GM19468 (cell line): ENCODE results near the gene POMP.
"Not testable (repeated sequence)": the region's sequence is repeated elsewhere in the genome, so short reads cannot be mapped to it uniquely, and the experiment has no call there.

Source experiments
- ATAC-seq: cut with Tn5 transposase; IDR thresholded peaks from one replicate; pipeline ENCODE4 v1.9.1; 2021; ENCODE audit warnings: mild to moderate bottlenecking, moderate library complexity, moderate number of reproducible peaks; ENCODE audit not compliant: unreplicated experiment; ENCODE audit errors: extremely low read depth

The POMP gene

DNA sequence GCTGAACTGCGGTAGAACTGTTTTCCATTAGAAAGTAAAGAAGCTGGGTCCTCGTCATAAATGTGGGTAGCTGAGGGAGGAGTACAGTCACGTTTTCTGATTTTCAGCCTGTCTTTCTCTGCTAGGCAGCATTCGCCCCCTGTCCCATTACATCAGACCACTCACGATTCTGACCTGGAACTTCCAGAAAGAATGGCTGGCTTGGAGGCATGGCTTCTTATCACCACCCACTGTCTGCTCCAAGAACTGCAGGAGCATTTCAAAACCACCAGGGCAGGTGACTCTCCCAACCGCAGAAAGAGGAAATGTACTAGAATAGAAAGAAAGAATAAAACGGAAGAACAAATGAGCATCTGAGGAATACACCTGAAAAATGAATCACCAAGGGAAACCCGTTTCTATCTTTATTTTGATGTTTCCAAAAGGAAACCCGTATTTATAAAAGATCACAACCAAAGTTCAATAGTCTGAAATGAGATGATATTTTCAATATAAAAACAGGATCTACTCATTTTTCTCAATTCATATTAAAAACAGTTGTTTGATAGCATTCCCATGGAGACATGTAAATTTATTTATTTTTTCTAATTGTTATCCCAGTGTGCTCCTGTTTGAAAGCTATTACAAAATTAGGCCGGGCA lies 22.1 kb upstream of the POMP start:
- no peak for ATAC-seq

DNA sequence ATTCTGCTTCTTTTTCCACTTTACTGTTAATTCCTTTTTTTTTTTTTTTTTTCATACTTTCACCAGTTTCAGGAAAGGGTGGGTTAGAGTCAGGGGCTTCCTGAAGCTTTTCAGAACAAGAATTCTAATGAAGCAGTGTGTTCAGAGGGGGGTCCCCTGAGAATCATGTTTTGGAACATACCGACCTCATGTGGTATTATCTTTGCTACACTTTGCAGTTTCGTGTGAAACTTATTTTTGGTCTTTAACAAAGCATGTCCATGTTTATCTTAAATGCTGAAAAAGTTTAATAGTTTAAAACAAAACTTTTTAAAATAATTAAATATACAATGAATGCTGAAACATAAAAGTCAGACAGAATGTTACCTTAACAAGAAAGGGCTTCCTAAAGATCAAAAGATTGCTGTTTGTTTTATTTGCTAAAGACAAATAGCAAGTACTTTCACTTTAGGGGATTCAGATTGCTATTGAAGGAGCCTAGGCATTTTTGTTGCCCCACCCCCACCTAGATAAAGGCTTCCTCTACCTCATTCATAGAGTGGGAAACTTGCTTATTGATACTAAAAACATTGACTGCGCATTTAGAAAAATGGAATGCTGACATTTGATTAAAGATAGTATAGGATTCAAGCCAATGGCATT lies 21.1 kb upstream of the POMP start:
- peak; percentile 33 for ATAC-seq

DNA sequence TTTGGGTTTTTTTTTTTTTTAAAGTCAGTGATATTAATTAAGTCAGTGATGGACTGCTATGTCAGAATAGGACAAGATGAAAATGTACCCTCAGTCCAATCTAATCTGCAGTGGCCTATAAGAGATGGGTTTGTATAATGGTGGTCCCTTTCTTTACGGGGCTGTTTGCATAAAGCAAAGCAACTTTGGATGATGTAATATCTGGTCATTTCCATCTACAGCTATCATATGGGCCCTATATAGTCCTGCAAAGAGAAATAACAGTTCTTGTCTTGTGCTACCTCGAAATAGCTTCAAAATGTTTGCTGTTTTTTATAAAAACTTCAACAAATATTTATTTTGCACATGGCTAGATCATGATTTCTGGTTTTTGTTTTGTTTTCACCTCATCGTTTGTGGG lies 20.2 kb upstream of the POMP start:
- ATAC-seq, result no peak

DNA sequence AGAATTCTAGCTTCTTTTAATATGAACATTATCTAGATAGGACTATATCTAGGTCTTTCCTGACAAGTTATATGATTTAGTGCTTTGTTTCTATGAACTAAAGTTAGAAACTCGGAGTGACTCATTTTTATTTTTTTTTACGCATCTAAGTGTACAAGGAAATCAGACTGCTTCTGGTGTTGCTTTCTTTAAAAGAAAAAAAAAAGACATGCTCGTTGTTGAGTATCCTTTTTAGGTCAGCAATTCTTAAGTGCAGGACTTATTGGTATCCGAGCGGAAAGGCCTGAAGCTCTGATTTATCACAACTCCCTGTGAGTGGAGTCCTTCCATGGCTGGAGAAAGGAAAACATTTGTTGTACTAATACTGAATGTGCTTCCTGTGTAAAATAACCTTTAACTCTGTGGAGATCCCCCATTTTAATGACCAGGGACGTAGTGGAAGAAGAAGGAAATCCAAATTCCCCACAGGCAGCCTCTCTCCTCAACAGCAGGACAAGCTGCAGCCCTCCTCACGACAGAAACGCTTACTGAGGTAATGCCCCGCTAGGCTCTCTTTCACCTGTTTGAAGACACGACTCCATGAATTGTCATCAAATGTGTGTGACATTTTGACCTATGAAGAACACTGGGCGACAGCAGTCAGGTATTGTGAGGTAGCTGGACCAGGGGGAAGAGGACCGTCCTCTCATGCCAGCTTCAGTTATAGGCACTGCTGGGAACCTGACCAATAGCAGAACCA lies 17.9 kb upstream of the POMP start:
- ATAC-seq, result no peak

DNA sequence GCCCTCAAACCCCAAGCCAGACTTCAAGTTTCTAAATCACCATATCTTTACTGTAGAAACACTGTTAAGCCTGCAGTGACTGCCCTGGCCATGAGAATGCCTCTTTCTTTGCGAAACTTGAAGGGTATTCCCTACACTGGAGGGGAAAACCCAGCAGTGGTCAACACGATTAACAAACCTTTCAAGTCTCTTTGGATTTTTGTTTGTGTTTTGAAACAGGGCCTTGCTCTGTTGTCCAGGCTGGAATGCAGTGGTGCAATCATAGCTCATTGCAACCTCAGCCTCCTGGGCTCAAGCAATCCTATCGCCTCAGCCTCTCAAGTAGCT lies 17.4 kb upstream of the POMP start:
- no peak for ATAC-seq

DNA sequence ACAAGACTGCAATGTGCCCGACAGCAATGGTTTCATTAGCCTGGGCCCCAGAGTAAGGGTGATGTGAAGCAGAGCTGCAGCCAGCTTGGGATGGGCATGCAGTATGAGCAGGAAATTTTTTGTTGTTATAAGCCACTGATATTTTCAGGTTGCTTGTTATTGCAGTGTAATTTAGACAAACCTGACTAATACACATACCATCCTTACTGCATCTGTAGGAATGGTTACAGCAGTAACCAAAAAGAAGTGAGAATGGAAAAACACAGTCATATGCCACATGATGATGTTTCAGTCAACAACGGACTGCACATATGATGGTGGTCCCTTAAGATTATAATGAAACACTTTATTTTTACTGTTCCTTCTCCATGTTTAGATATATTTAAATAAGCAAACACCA lies 8.6 kb upstream of the POMP start:
- no peak for ATAC-seq

DNA sequence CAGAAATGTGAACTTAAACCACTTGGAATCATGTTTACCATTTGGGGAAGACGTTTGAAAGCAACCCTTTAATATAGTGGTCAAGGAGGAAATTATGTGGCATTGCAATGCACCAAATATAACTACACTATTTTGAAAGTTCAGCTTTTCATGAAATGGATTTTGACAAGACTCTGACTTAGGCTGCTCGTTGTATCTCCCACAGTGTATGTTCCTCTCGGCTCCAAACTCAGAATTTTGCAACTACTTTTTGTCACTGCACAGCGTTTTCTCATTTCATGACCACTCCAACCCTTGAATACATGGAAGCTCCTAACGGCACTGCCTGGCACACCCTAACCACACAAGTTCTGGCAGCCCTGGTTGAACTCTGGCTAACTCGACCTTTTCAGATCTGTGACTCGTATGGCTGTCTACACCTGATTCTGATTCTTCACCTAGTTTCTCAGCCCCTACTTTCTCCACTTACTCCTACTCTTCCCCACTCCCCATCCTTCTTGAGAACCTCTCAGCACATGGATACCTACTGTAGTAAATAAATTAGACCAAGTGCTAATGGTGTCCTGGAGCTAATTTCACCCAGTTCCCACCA lies 7.0 kb upstream of the POMP start:
- no peak for ATAC-seq

DNA sequence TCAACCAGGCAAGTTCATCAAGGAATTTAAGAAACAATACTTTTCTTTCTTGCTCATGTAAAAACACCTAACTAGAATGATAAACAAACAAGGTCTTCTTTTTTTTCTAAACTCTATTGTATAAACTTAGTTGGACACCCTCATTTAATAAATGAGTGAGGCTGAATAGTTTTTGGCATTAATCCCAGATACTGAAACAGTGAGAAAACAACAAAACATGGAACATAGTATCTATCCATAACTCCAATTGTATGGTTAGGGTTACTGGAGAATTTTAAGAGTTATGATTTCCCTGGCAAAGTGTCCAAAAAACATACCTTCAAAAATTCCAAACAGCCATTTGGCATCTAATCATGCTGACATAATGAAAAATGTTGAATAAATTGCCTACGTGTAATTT lies 5.8 kb upstream of the POMP start:
- no peak for ATAC-seq

DNA sequence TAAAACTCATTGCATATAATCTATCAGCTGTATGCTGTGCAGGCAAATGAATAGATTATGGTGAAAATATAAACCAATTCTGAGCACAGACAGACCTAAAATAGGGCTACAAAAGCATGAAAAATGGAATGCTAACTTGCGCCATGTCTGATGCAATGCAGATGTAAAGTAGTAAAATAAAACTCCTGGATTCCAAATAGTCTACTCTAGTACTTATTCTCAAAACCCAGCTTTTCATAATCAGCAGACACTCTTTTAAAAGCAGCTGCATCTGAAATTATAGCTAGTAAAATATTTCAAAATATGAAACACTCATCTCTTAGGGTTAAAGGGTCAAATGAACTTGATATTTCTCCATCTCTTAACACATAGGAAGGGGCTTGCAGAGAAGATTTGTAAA lies 4.7 kb upstream of the POMP start:
- no peak for ATAC-seq

DNA sequence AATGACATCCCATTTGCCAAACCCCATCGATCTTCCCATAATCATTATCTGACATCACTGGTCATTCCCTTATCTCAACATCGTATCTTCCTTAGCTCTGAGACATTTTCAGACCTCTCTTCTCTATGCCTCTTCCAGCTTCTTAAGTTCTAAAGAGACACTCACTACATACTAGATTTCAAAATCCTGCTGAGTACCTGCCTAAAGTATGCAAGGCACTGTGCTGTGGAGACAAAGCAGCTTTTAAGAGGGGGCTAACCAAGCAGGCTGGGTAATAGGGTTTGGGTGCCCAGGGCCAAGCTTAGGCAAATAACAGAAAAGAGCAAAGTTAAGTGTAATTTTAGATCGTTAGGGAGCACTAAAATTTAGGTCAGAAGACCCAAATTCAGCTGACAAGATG lies 3.4 kb upstream of the POMP start:
- ATAC-seq, result no peak

DNA sequence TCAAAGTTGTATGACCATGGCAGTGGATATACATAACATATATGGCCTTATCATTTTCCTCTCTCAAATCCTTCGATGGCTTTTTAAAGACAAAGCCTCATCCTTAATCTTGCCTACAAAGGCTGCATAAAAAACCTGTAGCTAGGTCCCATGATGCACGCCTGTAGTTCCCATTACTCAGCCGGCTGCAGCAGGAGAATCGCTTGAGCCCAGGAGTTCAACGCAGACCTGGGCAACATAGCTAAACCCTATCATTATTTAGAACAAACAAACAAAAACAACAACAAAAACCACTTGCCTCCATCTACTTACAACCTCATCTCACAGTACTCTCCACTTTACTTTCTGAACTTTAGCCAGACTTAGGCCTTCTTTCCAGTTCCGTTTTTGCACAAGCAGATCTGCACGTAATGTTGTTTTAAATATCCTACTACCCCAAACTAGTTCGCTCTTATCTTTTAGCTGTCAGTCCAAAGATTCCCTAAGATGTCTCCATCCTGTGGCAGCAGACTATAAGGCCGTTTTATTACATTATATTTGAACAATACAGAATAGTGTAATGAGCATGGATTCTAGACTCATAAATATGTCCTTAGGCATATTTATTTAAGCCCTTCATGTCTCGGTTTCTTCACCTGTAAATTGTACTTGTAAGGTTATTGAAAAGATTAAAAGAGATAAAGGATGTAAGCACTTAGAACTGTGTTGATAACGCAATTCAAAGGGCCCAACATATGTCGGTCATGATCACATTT lies 969 bp upstream of the POMP start:
- ATAC-seq, result no peak

DNA sequence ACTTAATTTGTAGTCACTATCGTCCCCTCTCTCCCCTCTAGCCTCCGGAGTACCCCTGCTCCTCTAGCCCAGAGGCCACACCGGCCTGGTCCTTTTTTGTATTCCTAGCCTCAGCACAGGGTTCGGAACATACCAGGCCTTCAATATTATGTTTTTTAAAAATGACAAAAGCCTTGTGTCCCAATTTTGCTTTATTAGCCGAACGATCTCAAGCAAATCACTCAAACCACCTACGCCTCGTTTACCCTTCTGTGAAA lies 463 bp upstream of the POMP start:
- no peak for ATAC-seq

DNA sequence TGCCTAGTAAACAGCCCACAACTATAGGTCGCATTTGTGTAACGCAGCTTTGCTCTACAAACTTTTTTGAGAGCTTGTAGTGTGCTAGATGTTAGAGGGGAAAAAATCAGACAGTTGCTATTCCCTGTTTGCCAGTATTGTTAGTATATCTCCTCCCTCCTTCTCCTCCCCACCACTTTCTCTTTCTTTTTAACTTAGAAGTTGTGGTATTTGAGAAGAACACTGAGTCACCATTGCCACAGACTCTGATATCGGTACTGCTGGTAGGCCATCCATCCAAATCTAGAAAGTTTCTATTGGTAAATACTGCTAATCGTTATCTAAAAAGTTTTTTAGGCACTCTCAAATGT lies 666 bp downstream of the POMP start:
- no peak for ATAC-seq

DNA sequence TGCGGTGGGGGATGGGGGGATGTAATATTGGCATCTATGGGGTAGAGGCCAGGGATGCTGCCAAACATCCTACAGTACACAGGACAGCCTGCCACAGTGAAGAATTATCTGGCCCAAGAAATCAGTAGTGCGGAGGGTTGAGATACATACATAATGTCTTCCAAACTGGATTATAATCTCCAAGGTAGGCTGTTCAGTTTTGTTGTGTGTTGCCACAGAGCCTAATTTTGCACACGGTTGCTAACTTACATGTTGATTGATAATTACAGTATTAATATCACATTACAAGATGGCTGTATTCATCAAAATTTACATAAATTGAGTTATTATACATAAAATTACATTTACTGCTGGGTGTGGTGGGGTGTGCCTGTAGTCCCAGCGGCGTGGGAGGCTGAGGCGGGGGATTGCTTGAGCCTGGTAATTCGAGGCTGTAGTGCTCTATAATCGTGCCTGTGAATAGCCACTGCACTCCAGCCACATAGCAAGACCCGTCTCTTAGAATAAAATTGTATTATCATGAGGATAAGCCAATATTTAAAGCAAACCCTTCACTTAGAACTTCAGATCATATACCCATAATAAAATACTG lies 8.1 kb downstream of the POMP start:
- no peak for ATAC-seq

DNA sequence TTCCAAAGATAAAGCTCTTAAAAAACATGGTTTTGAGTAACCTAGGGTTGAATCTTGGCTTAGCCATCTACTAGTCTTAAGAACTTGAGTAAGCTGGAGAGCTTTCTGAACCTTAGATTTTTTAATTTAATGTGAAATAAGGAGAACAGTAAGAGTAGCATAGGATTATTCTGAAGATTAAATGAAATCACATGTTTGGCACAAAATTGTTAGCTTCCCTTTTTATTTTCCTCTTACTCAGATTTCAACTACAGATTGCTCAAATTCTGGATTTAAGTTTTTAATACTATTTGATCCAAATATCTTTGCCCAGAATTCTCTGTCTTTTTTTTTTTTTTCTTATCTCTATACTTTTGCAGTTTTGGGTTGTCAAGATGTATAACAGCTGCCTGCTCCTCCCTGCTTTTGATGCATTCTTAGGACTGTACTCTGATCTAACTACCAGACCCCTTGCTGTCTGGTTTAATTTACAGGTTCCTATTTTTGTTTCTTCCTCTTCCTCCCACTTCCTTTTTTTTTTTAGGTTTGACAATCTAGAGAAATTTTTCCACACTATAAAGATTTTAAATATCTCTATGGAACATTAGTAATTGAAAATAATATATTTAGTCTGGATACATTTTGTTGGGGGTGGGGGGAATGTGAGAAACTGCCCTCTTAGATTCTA lies 12.3 kb downstream of the POMP start:
- ATAC-seq, result no peak

DNA sequence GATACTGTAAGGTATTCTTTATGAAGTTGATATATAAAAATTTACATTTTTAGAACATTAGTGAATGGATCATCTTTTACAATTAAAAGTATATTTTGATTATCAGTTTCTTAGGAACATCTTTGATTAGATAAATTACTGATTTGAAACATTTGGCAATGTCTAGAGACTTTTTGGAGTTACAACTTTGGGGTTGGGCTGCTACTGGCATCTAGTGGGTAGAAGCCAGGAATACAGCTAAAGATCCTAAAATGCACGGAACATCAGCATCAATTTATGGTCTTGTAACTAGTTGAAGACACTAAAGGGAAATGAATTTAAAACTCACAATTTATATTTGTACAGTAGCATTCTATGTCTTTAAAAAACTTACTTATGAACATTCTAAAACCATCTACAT lies 19.9 kb downstream of the POMP start:
- no peak for ATAC-seq

DNA sequence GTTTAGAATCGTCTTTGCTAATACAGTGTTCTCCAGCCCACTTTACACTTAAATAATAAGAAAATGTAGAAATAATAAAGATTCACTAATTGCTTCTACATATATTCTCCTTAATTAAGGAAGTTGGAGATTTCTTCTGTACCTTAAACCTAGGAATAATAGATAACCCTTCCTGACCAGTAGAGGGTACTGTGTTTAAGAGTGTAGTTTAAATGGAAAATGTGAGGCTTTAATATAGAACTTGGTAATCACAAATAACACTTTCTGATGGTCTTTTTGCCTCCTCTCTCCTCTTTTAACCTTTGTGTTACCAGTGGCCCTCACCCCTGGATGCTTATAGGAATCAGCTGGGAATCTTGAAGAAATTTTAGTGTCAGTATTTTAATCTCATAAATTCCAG lies 20.7 kb downstream of the POMP start:
- no peak for ATAC-seq

DNA sequence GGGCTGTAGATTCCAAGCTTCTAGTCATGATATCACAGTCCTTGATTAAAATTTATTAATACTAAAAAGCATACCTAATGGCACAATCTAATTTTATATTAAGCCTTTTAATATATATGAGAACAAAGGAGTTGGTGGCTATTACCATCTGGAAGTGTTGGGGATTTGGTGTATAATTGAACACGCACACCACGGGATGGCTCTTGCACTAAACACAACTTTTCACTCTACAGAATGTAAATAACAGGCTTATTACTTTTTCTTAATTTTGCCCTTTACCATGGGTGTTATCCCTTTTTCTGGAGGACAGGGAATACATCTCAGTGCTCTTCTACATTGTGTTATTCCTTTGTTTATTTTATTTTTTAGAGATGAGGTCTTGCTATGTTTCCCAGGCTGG lies 21.6 kb downstream of the POMP start:
- no peak for ATAC-seq

DNA sequence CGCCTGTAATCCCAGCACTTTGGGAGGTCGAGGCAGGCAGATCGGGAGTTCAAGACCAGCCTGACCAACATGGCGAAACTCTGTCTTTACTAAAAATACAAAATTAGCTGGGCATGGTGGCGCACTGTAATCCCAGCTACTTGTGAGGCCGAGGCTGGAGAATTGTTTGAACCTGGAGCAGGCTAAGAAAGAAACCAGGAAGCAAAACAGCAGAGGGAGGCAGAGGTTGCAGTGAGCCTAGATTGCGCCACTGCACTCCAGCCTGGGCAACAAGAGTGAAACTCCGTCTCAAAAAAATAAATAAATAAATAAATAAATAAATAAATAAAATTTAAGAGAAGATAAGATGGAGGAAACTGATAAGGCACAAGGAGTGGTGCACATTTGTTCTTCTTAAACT lies 24.2 kb downstream of the POMP start:
- not testable (repeated sequence) for ATAC-seq

DNA sequence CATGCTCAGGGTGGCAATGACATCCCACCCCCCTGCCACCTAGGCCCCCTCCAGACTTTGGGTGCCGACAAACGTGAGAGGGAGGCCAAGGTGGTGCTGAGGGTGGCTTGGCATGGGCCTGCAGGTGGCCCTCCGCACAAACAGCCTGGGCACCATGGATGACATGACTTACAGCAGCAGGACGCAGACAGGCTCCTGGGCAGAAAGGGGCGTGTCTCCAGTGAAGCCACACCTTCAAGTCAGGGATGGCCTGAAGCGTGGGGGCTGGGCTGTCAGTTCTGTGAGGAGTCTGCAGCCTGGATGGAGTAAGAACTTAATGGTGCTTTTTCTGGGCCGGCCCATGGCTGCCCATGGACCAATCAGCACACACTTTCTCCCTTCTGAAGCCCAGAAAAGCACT lies 25.3 kb downstream of the POMP start:
- ATAC-seq, result no peak
